Breast epithelium (tissue), 3 donors: ENCODE data around the gene SORCS3.

ENCODE experiments used
- POLR2AphosphoS5 ChIP-seq, 3 donors: sonication (generic); formaldehyde crosslinking; IDR thresholded peaks; one replicate each; pipeline ENCODE4 v1.6.1; 2017; ENCODE audit warnings: antibody characterized with exemption in 3 of 3
- TF ChIP-seq, protein P1 (sequence below), 3 donors: fragments of 450-650 bp; IDR thresholded peaks; one replicate each; pipeline ENCODE4 v1.5.1; 2016 to 2017; ENCODE audit warnings: antibody characterized with exemption in 3 of 3, mild to moderate bottlenecking in 3 of 3, moderate library complexity in 3 of 3

DNA sequence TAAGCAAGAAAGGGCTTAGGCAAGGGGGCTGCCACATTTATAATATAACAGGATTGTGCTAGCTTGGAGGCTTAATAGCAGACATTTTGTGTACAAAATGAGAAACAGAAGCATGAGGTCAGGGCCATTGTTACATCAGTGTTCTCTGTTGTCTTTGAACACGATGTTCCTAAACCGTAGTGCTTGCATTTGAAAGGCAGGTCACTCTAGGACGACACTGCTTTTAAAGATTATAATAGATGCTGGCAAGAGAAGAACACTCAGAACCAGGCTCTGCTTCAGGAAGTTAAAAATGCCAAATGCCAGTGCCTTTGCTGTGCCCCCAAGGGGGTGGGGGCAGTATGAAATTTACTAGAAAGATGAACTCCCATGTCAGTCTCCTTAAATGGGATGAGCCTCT is 91.1 kb downstream of the SORCS3 start:
- TF ChIP-seq, protein P1, sequence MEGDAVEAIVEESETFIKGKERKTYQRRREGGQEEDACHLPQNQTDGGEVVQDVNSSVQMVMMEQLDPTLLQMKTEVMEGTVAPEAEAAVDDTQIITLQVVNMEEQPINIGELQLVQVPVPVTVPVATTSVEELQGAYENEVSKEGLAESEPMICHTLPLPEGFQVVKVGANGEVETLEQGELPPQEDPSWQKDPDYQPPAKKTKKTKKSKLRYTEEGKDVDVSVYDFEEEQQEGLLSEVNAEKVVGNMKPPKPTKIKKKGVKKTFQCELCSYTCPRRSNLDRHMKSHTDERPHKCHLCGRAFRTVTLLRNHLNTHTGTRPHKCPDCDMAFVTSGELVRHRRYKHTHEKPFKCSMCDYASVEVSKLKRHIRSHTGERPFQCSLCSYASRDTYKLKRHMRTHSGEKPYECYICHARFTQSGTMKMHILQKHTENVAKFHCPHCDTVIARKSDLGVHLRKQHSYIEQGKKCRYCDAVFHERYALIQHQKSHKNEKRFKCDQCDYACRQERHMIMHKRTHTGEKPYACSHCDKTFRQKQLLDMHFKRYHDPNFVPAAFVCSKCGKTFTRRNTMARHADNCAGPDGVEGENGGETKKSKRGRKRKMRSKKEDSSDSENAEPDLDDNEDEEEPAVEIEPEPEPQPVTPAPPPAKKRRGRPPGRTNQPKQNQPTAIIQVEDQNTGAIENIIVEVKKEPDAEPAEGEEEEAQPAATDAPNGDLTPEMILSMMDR (IDR thresholded peaks at IDR 0.05) = no peak
- TF ChIP-seq POLR2AphosphoS5 (IDR thresholded peaks at IDR 0.05) = no peak
